ENCODE measurements around the gene FXYD2. TPM values are rescaled to one million over a fixed set of nuclear protein-coding genes. Genes with fewer than 3 reads are reported as not detected.

Gene FXYD2
- total and polyA plus RNA-seq, 10 of the 15 experiments (the other 5 are each of a cell fraction or from before 2014, with no cell fraction given): 1.2 to 4.5 (median 2.4) TPM

- no peak; the same call in 1 of the 2 replicates for TF ChIP-seq EED (IDR thresholded peaks at IDR 0.05; ENCODE audit: low read depth)
- TF ChIP-seq NBN (IDR thresholded peaks at IDR 0.05): no peak; the same call in 1 of the 2 replicates
- TF ChIP-seq SUPT20H (IDR thresholded peaks at IDR 0.05; ENCODE audit: borderline replicate concordance, control insufficient read depth, low read depth, low read length): no peak
- TF ChIP-seq MXI1 (IDR thresholded peaks at IDR 0.05; ENCODE audit: low read depth, low read length): peak; percentile 68
- no peak; the same call in 1 of the 2 replicates for TF ChIP-seq POLR2AphosphoS2 (IDR thresholded peaks at IDR 0.05; ENCODE audit: low read depth, low read length)
- TF ChIP-seq ASH2L (IDR thresholded peaks at IDR 0.05; ENCODE audit: borderline replicate concordance, low read depth): no peak
- no peak for TF ChIP-seq SREBF1 (IDR thresholded peaks at IDR 0.05; ENCODE audit: low read length)
- TF ChIP-seq, protein P1, sequence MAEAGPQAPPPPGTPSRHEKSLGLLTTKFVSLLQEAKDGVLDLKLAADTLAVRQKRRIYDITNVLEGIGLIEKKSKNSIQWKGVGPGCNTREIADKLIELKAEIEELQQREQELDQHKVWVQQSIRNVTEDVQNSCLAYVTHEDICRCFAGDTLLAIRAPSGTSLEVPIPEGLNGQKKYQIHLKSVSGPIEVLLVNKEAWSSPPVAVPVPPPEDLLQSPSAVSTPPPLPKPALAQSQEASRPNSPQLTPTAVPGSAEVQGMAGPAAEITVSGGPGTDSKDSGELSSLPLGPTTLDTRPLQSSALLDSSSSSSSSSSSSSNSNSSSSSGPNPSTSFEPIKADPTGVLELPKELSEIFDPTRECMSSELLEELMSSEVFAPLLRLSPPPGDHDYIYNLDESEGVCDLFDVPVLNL (IDR thresholded peaks at IDR 0.05; ENCODE audit: low read depth, low read length): no peak
- TF ChIP-seq DPF2 (IDR thresholded peaks at IDR 0.05): 0 out of 2 replicates have a peak, but pooled peaks have one; percentile 71
- TF ChIP-seq SRF (IDR thresholded peaks at IDR 0.05; ENCODE audit: low read depth in 2 of 2, low read length in 2 of 2): no peak
- no peak for TF ChIP-seq GABPA (IDR thresholded peaks at IDR 0.05; ENCODE audit: low read depth)
- 0 out of 2 replicates have a peak, but pooled peaks have one; percentile 42 for TF ChIP-seq TAF1 (IDR thresholded peaks at IDR 0.05; ENCODE audit: borderline replicate concordance, low read depth, low read length)
- TF ChIP-seq, protein P2, sequence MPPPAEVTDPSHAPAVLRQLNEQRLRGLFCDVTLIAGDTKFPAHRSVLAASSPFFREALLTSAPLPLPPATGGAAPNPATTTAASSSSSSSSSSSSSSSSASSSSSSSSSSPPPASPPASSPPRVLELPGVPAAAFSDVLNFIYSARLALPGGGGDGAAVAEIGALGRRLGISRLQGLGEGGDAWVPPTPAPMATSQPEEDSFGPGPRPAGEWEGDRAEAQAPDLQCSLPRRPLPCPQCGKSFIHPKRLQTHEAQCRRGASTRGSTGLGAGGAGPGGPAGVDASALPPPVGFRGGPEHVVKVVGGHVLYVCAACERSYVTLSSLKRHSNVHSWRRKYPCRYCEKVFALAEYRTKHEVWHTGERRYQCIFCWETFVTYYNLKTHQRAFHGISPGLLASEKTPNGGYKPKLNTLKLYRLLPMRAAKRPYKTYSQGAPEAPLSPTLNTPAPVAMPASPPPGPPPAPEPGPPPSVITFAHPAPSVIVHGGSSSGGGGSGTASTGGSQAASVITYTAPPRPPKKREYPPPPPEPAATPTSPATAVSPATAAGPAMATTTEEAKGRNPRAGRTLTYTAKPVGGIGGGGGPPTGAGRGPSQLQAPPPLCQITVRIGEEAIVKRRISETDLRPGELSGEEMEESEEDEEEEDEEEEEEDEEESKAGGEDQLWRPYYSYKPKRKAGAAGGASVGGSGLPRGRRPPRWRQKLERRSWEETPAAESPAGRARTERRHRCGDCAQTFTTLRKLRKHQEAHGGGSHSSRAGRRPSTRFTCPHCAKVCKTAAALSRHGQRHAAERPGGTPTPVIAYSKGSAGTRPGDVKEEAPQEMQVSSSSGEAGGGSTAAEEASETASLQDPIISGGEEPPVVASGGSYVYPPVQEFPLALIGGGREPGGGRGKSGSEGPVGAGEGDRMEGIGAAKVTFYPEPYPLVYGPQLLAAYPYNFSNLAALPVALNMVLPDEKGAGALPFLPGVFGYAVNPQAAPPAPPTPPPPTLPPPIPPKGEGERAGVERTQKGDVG (CRISPR knock-in tag; IDR thresholded peaks at IDR 0.05): no peak
- no peak for TF ChIP-seq RCOR1 (conservative IDR thresholded peaks at IDR 0.05; ENCODE audit: low read depth, low read length)
- TF ChIP-seq SMC3 (IDR thresholded peaks at IDR 0.05; ENCODE audit: borderline replicate concordance, low read length): peak; percentile 9; the same call in 1 of the 2 replicates
- TF ChIP-seq KDM1A (IDR thresholded peaks at IDR 0.05; ENCODE audit: borderline replicate concordance): no peak
- no peak; the same call in none of the 2 replicates for TF ChIP-seq CBFB (IDR thresholded peaks at IDR 0.05; ENCODE audit: low read depth)
- no peak for TF ChIP-seq IRF4 (IDR thresholded peaks at IDR 0.05; ENCODE audit: low read depth, low read length)
- TF ChIP-seq ELK1 (IDR thresholded peaks at IDR 0.05; ENCODE audit: low read depth, low read length): no peak; the same call in 1 of the 2 replicates
- TF ChIP-seq, protein P3, sequence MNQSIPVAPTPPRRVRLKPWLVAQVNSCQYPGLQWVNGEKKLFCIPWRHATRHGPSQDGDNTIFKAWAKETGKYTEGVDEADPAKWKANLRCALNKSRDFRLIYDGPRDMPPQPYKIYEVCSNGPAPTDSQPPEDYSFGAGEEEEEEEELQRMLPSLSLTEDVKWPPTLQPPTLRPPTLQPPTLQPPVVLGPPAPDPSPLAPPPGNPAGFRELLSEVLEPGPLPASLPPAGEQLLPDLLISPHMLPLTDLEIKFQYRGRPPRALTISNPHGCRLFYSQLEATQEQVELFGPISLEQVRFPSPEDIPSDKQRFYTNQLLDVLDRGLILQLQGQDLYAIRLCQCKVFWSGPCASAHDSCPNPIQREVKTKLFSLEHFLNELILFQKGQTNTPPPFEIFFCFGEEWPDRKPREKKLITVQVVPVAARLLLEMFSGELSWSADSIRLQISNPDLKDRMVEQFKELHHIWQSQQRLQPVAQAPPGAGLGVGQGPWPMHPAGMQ (IDR thresholded peaks at IDR 0.05; ENCODE audit: borderline replicate concordance): no peak
- no peak for TF ChIP-seq BMI1 (IDR thresholded peaks at IDR 0.05; ENCODE audit: borderline replicate concordance)
- TF ChIP-seq KLF5 (IDR thresholded peaks at IDR 0.05; ENCODE audit: partially characterized antibody): peak; percentile 49
- TF ChIP-seq CBX5 (IDR thresholded peaks at IDR 0.05; ENCODE audit: low read depth): no peak
- TF ChIP-seq NR2C1 (IDR thresholded peaks at IDR 0.05): no peak
- TF ChIP-seq SIN3A (IDR thresholded peaks at IDR 0.05; ENCODE audit: low read depth, low read length): no peak
- peak; percentile 64 for TF ChIP-seq POLR2AphosphoS5 (IDR thresholded peaks at IDR 0.05; ENCODE audit: low read length)
- TF ChIP-seq FOS (IDR thresholded peaks at IDR 0.05; ENCODE audit: borderline replicate concordance, extremely low read depth, insufficient read length): no peak
Observed at GRCh38 chr11:117814766-117815261, 9.7 kb downstream of the FXYD2 start (continued).
